IPS-20b (cell line): Measurements from ENCODE around the gene EXOC4.

ENCODE experiments used
- H3K27ac ChIP-seq: one replicate; pipeline ENCODE4 v1.5.1; 2013; ENCODE audit warnings: low read length
- H3K27me3 ChIP-seq: 2 replicates; pipeline ENCODE4 v1.6.1; 2013; ENCODE audit warnings: mild to moderate bottlenecking, low read length, inconsistent platforms; ENCODE audit not compliant: insufficient read depth
- H3K36me3 ChIP-seq: 2 replicates; pipeline ENCODE4 v1.6.1; 2013; ENCODE audit warnings: low read depth, mild to moderate bottlenecking, inconsistent platforms, low read length, moderate library complexity; ENCODE audit not compliant: insufficient read depth
- H3K4me1 ChIP-seq: 2 replicates; pipeline ENCODE4 v1.6.1; 2013; ENCODE audit warnings: mild to moderate bottlenecking, control low read depth, inconsistent platforms, low read length, moderate library complexity; ENCODE audit not compliant: insufficient read depth
- H3K4me3 ChIP-seq: 2 replicates; pipeline ENCODE4 v1.5.1; 2013; ENCODE audit warnings: mild to moderate bottlenecking, low read length, inconsistent platforms
- H3K9ac ChIP-seq: 2 replicates; pipeline ENCODE4 v1.6.1; 2013; ENCODE audit warnings: low read depth, mild to moderate bottlenecking, inconsistent platforms, low read length, moderate library complexity
- H3K9me3 ChIP-seq: 2 replicates; pipeline ENCODE4 v1.6.1; 2013; ENCODE audit warnings: mild to moderate bottlenecking, low read depth, low read length, inconsistent platforms; ENCODE audit not compliant: insufficient read depth

The EXOC4 gene

DNA sequence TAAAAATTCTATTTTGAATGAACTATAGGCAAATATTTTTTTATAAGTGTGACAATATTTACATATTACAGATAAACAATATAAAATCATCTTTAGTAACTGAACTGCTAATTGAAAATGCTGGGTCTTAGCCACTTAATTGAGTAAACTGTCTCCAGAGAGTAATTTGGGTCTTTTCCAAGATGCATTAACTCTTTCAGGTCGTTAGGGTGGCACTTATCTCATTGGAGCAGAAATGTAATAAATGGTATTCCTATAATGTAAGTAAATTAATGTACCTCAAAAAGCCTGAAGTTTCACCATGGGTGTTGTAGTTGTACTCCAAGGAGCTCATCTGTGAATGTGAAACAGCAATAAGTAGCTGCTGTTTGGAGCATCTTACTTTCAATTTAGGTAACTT, 208.5 kb downstream of the EXOC4 start:
- no peaks in the 10 kb centered on the region for H3K9me3 ChIP-seq
- H3K9ac ChIP-seq, result no peak overlapping the region
- no peak overlapping the region for H3K27ac ChIP-seq
- H3K27me3 ChIP-seq, result no peaks in the 10 kb centered on the region
- no peaks in the 10 kb centered on the region for H3K36me3 ChIP-seq
- no peak overlapping the region for H3K4me3 ChIP-seq
- peaks cover 4% of the 10 kb centered on the region; the same call in 1 of the 2 replicates for H3K4me1 ChIP-seq

DNA sequence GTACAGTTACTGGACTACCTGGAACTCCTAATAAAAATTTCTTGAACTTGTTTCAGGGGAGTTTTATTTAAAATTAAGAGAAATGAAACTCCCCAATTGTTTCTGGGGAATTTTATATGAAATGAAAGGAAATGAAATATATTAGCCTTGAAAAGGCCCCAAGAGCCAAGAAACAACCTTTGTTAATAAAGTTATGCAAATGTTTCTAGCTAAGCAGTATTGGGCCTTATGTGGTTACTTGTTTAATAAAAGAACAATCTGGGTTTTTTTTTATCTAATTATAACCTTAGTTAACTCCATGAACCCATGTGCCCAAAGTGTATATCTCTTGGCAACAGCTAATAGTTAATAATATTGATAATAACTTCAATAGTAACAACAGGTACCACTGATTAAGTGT, 222.8 kb downstream of the EXOC4 start:
- no peaks in the 10 kb centered on the region for H3K9me3 ChIP-seq
- no peak overlapping the region for H3K4me3 ChIP-seq
- peaks cover 7% of the 10 kb centered on the region; the same call in 1 of the 2 replicates for H3K36me3 ChIP-seq
- no peaks in the 10 kb centered on the region for H3K4me1 ChIP-seq
- H3K27ac ChIP-seq, result no peak overlapping the region
- no peaks in the 10 kb centered on the region for H3K27me3 ChIP-seq
- H3K9ac ChIP-seq, result no peak overlapping the region

DNA sequence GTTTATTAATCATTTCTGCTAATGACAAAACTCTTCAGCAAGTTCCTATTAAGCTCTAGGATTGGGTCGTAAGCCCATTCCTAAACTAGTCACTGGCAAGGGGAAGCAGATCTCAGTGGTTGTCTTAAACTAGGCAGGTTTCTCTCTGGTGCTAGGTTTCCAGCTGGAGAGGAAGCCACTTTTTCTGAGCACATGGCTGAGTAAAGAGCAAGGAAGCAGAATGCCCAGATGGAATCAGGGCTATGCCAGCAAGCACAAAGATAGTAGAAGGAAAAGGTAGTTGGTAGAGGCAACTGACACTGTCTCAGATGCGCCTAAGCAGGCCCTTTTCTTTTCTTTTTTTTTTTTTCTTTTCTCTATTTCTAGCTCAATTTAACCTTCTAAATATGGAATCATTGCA, 224.9 kb downstream of the EXOC4 start:
- H3K36me3 ChIP-seq, result peaks cover 7% of the 10 kb centered on the region; the same call in 1 of the 2 replicates
- H3K9ac ChIP-seq, result no peak overlapping the region
- H3K4me1 ChIP-seq, result no peaks in the 10 kb centered on the region
- H3K4me3 ChIP-seq, result no peak overlapping the region
- H3K9me3 ChIP-seq, result no peaks in the 10 kb centered on the region
- H3K27me3 ChIP-seq, result no peaks in the 10 kb centered on the region
- H3K27ac ChIP-seq, result no peak overlapping the region

DNA sequence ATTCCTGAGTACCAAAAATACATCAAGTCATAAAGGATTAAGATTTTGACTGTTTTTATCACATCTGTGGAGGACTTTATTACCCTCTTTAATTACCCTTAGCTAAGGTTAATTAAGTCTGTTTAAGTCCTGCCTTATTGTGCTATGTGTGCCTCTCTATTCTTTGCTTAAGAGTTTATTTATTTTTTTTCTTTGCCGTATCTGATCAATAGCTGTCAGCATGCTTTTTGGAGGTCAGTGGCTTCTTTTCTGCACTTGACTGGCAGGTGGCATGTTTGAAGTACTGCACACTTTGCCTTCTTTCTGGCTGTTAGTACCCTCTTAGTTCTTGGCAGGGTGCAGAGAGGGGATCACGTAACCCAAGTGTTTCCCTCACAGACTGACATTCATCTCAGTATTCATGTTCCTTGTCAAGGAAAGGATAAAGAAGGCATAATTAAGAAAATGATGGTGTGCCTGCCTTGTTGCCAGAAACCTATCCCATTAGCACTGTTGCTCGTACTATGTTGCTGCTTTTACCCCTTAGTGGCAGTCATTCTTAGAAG, 225.8 kb downstream of the EXOC4 start:
- no peaks in the 10 kb centered on the region for H3K27me3 ChIP-seq
- H3K4me3 ChIP-seq, result no peak overlapping the region
- no peaks in the 10 kb centered on the region for H3K4me1 ChIP-seq
- H3K27ac ChIP-seq, result no peak overlapping the region
- H3K9me3 ChIP-seq, result no peaks in the 10 kb centered on the region
- peaks cover 7% of the 10 kb centered on the region; the same call in 1 of the 2 replicates for H3K36me3 ChIP-seq
- H3K9ac ChIP-seq, result no peak overlapping the region

DNA sequence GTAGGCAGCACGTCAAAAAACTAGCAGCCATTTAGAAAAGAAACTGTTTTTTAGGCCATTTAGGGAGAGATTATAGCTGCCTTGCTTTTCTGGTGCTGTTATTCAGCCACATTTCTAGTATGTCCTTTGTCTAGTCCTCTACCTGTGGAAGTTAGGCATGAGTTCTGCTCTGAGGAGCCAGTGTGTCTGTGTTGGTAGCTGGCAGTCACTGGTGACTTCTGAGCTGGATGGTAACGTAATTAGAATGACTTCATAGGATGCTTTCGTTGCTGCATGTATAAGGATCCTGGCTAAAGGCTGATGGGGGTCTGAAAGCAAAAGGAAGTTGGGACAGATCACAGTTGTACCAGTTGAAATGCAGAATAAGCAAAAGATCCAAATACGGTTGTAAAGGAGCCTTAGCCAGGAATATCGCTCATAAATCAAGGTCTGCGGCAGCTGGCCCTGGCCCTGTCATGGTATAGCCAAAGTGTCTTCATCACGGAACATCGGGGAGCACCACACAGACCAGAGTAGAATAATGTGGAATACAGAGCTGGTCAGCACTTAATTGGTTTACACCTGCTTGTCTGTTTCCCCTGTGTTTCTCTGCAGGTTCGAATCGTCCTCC, 226.7 kb downstream of the EXOC4 start:
- Histone ChIP-seq H3K4me1 (no peaks in the 10 kb centered on the region), H3K27ac (no peak overlapping the region), H3K4me3 (no peak overlapping the region), H3K9me3 (no peaks in the 10 kb centered on the region), H3K9ac (no peak overlapping the region), H3K27me3 (no peaks in the 10 kb centered on the region), H3K36me3 (peaks cover 7% of the 10 kb centered on the region; the same call in 1 of the 2 replicates)

DNA sequence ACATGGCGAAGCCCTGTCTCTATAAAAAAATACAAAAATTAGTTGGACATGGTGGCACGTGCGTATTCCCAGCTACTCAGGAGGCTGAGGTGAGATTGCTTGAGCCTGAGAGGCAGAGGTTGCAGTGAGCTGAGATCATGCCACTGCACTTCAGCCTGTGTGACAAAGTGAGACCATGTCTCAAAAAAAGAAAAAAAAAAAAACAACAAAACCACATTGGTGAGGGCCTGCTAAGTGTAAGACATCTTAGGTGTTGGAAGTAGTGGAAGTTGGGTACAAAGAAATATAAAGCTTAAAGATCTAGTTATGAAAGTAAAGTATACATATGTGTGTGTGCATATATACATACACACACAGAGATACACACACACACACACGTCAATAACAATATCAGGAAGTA, 228.0 kb downstream of the EXOC4 start:
- H3K36me3 ChIP-seq, result peaks cover 7% of the 10 kb centered on the region; the same call in 1 of the 2 replicates
- H3K4me3 ChIP-seq, result no peak overlapping the region
- no peaks in the 10 kb centered on the region for H3K4me1 ChIP-seq
- no peaks in the 10 kb centered on the region for H3K27me3 ChIP-seq
- H3K27ac ChIP-seq, result no peak overlapping the region
- H3K9me3 ChIP-seq, result no peaks in the 10 kb centered on the region
- no peak overlapping the region for H3K9ac ChIP-seq

DNA sequence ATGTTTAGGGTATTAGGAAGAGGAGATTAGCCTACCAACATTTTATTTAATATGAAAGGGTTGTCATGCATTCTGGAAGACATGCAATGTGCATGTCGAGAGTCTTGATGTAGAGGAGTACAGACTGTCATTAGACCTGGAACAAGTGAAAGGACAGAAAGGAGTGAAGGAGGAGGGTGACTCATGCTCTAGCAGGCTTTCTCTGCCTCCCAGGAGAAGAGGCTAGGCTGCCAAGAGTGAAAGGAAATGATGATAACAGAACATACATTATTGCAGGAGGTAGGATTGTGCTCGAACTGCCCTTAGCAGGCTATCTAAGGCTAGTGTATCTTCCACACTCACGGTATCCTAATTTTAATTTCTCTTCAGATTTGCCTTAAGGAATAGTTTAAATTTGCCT, 228.8 kb downstream of the EXOC4 start:
- Histone ChIP-seq H3K9ac (no peak overlapping the region), H3K9me3 (no peaks in the 10 kb centered on the region), H3K4me1 (no peaks in the 10 kb centered on the region), H3K36me3 (peaks cover 7% of the 10 kb centered on the region; the same call in 1 of the 2 replicates), H3K27me3 (no peaks in the 10 kb centered on the region), H3K27ac (no peak overlapping the region), H3K4me3 (no peak overlapping the region)

DNA sequence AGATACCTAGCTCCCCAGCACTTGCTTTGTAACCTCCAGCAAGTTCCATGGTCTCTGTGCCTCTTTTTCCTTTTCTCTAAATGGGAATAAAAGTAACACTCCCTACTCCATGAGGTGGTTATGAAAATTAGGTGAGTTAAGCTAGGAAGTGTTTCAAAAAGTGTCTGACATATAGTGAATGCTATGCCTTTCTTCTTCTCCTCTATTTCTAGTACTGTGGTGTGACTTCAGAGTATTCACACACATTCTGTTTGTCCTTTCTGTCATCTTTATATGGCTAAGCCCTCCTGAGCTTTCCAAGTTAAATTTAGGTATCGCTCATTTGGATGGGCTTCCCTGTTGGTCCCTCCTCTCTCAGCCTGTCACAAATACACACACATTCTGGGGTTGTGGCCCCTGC, 229.7 kb downstream of the EXOC4 start:
- no peaks in the 10 kb centered on the region for H3K4me1 ChIP-seq
- no peak overlapping the region for H3K27ac ChIP-seq
- no peak overlapping the region for H3K4me3 ChIP-seq
- no peaks in the 10 kb centered on the region for H3K27me3 ChIP-seq
- H3K36me3 ChIP-seq, result peaks cover 7% of the 10 kb centered on the region; the same call in 1 of the 2 replicates
- H3K9me3 ChIP-seq, result no peaks in the 10 kb centered on the region
- H3K9ac ChIP-seq, result no peak overlapping the region

DNA sequence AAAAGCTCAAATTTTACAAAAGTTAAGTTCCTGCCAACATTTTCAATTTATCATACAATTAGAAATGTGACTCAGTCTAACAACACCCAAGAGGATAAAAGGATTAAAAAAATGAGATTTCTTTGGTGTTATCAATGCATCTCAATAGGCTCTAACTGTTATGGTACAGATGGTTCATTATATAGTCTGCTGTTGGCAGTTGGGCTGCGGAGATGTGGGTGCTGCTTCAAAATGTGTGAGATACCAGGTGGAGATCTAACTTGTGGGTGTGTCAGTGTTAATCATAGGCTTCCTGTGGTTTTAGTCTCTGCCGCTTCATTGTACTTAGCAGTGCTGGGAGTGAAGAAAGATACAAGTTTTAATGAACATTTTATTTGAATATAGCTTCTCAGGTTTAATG, 231.2 kb downstream of the EXOC4 start:
- no peaks in the 10 kb centered on the region for H3K9me3 ChIP-seq
- H3K4me3 ChIP-seq, result no peak overlapping the region
- H3K27me3 ChIP-seq, result no peaks in the 10 kb centered on the region
- H3K36me3 ChIP-seq, result peaks cover 7% of the 10 kb centered on the region; the same call in 1 of the 2 replicates
- H3K9ac ChIP-seq, result no peak overlapping the region
- no peaks in the 10 kb centered on the region for H3K4me1 ChIP-seq
- H3K27ac ChIP-seq, result no peak overlapping the region

DNA sequence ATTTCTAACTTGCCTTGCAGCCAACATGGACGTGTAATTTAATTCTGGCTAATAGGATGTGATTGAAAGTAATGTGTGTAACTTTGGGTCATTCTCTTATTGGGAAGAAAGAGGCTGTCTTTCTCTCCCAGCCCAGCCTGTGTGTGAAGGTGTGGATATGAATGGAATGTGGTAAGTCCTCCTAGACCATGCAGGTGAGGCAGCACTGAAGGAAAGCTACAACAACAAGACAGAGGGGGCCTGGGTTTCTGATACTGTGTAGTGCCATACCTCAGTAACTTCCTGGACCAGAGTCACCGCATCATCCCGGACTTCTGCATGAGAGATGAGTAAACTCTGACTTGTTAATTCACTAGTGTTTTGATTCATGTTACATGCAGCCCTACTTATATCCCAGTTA, 237.0 kb downstream of the EXOC4 start:
- no peaks in the 10 kb centered on the region for H3K4me1 ChIP-seq
- H3K9ac ChIP-seq, result no peak overlapping the region
- H3K27ac ChIP-seq, result no peak overlapping the region
- H3K27me3 ChIP-seq, result no peaks in the 10 kb centered on the region
- H3K4me3 ChIP-seq, result no peak overlapping the region
- H3K36me3 ChIP-seq, result no peaks in the 10 kb centered on the region
- H3K9me3 ChIP-seq, result no peaks in the 10 kb centered on the region

DNA sequence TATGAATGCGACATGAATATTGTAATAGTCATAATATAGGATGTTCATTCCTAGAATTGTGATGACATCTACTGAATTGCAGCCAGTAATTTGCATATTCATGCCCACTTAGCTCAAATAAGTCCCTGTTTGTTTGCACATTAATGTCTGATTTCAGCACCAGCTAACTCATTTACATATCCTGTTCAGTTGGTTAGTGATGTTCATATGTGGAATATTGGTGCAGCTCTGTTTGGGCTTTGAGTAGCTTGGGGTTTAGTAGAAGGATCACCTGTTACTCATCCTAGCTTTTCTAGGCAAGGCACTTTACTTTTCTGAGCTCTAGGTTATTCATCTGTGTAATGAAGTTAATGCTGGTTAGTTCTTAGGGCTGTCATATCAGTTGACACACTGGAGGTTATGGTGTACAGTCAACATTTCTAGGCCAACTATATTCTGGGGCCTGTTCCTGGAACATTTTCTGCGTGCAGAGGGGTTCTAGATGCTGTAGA, 238.4 kb downstream of the EXOC4 start:
- Histone ChIP-seq H3K4me3 (no peak overlapping the region), H3K36me3 (no peaks in the 10 kb centered on the region), H3K27ac (no peak overlapping the region), H3K9me3 (no peaks in the 10 kb centered on the region), H3K4me1 (no peaks in the 10 kb centered on the region), H3K27me3 (no peaks in the 10 kb centered on the region), H3K9ac (no peak overlapping the region)

DNA sequence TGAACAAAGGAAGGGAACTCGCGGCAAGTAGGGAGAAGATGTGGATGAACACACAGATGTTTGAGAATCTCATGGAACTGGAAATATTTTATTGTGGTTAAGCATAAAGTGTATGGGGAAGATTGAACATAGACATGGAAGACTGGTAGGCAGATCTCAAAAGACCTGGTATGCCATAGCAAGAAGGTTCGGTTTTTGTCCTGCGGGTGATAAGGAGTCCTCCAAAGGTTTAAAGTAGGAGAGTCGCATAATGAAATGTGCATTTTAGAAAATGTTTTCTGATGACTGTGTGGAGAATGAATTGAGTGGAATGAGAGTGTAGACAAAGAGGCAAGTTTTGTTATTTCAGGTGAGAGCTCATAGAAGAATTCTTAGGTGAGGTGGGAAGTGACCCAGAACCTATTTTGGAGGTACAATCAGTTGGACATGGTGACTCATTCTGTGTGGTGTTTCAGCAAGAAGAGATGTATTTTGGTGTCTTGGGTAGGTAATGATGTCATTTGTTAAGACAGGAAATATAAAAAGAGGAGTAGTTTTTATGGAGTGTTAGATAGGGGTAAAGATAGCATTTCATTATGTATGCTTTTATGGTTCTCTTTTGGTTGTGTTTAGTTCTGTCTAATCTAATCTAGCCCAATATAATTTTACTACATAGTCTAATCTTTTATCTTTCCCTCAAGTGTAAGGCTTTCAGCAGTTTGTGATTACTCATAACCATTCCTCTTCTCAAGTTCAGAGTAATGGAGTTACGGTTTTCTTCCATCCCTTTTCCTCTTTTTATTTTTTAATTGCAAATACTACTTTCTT, 239.2 kb downstream of the EXOC4 start:
- H3K4me1 ChIP-seq, result no peaks in the 10 kb centered on the region
- no peak overlapping the region for H3K27ac ChIP-seq
- H3K36me3 ChIP-seq, result no peaks in the 10 kb centered on the region
- no peak overlapping the region for H3K4me3 ChIP-seq
- no peaks in the 10 kb centered on the region for H3K27me3 ChIP-seq
- no peak overlapping the region for H3K9ac ChIP-seq
- H3K9me3 ChIP-seq, result no peaks in the 10 kb centered on the region
